ENCODE measurements around the gene ARMC8.

DNA sequence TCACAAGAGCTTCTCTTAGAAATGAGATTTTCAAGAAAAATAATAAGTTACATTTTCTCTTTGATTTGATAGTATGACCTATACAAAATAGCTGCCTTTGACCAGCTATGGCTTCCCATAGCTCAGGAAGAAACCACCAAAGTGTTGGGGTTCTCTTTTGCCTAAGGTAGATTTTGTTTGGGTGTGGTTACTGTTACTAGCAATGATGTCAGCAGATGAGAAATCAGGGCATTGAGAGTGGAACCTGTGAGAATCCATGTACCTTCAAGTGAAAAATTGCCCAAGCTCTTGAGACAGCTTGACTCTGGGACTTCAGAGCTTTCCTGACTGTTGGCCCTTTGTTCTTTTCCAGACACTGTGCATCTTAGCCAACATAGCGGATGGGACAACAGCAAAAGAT lies 97.0 kb downstream of the ARMC8 start:
- TF ChIP-seq, protein P1, sequence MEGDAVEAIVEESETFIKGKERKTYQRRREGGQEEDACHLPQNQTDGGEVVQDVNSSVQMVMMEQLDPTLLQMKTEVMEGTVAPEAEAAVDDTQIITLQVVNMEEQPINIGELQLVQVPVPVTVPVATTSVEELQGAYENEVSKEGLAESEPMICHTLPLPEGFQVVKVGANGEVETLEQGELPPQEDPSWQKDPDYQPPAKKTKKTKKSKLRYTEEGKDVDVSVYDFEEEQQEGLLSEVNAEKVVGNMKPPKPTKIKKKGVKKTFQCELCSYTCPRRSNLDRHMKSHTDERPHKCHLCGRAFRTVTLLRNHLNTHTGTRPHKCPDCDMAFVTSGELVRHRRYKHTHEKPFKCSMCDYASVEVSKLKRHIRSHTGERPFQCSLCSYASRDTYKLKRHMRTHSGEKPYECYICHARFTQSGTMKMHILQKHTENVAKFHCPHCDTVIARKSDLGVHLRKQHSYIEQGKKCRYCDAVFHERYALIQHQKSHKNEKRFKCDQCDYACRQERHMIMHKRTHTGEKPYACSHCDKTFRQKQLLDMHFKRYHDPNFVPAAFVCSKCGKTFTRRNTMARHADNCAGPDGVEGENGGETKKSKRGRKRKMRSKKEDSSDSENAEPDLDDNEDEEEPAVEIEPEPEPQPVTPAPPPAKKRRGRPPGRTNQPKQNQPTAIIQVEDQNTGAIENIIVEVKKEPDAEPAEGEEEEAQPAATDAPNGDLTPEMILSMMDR (conservative IDR thresholded peaks at IDR 0.05), result no peak
- no peak for TF ChIP-seq EZH2 (IDR thresholded peaks at IDR 0.05; ENCODE audit: low read depth)

All from PC-9 (cell line).